Activated T-cell treated with anti-CD3 and anti-CD28 coated beads, Interleukin-2, amount 50 U/mL, for 72 hours (primary cell): ENCODE data around the gene BPTF. TPM values are rescaled to one million over a fixed set of nuclear protein-coding genes. Genes with fewer than 3 reads are reported as not detected.
"Not testable (repeated sequence)": the region's sequence is repeated elsewhere in the genome, so short reads cannot be mapped to it uniquely, and the experiment has no call there.

Source experiments
- ATAC-seq, 2 donors: fragments of 150-1000 bp; cut with Tn5 transposase; replicated peaks in 1 of 2; 2 replicates each; pipeline ENCODE4 v1.10.0; 2021; ENCODE audit warnings: moderate library complexity in 2 of 2, mild to moderate bottlenecking in 1 of 2
- DNase-seq, 2 donors: peaks; one replicate each; pipeline ENCODE4 v3.0.0; 2021 to 2022; ENCODE audit warnings: mixed read lengths in 1 of 2
- H3K27ac Mint-ChIP-seq: one replicate; pipeline ENCODE4 v1.8.0; 2022; ENCODE audit warnings: mild to moderate bottlenecking, moderate library complexity, mixed read lengths
- H3K27me3 Mint-ChIP-seq: one replicate; pipeline ENCODE4 v1.8.0; 2022; ENCODE audit warnings: low read depth, mixed read lengths
- H3K36me3 Mint-ChIP-seq, 2 donors: one replicate each; pipeline ENCODE4 v1.8.0; 2022; ENCODE audit warnings: mixed read lengths in 2 of 2, mild to moderate bottlenecking in 1 of 2; ENCODE audit not compliant: insufficient read depth in 2 of 2
- H3K4me1 Mint-ChIP-seq: one replicate; pipeline ENCODE4 v1.8.0; 2022; ENCODE audit warnings: low read depth, mixed read lengths
- H3K4me3 Mint-ChIP-seq, 2 donors: one replicate each; pipeline ENCODE4 v1.8.0; 2022; ENCODE audit warnings: mild to moderate bottlenecking in 2 of 2, mixed read lengths in 2 of 2, moderate library complexity in 2 of 2
- H3K9me3 Mint-ChIP-seq, 2 donors: one replicate each; pipeline ENCODE4 v1.8.0; 2022; ENCODE audit warnings: mixed read lengths in 2 of 2
- total RNA-seq, 2 donors: library from RNA; stranded (reverse); gene quantifications; one replicate each; pipeline ENCODE4 v1.2.3, GENCODE V29; 2022

Gene BPTF, protein sequence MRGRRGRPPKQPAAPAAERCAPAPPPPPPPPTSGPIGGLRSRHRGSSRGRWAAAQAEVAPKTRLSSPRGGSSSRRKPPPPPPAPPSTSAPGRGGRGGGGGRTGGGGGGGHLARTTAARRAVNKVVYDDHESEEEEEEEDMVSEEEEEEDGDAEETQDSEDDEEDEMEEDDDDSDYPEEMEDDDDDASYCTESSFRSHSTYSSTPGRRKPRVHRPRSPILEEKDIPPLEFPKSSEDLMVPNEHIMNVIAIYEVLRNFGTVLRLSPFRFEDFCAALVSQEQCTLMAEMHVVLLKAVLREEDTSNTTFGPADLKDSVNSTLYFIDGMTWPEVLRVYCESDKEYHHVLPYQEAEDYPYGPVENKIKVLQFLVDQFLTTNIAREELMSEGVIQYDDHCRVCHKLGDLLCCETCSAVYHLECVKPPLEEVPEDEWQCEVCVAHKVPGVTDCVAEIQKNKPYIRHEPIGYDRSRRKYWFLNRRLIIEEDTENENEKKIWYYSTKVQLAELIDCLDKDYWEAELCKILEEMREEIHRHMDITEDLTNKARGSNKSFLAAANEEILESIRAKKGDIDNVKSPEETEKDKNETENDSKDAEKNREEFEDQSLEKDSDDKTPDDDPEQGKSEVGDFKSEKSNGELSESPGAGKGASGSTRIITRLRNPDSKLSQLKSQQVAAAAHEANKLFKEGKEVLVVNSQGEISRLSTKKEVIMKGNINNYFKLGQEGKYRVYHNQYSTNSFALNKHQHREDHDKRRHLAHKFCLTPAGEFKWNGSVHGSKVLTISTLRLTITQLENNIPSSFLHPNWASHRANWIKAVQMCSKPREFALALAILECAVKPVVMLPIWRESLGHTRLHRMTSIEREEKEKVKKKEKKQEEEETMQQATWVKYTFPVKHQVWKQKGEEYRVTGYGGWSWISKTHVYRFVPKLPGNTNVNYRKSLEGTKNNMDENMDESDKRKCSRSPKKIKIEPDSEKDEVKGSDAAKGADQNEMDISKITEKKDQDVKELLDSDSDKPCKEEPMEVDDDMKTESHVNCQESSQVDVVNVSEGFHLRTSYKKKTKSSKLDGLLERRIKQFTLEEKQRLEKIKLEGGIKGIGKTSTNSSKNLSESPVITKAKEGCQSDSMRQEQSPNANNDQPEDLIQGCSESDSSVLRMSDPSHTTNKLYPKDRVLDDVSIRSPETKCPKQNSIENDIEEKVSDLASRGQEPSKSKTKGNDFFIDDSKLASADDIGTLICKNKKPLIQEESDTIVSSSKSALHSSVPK (N-terminal part only)
- 10 to 100 TPM; 86.9 to 95.1 TPM for total RNA-seq

DNA sequence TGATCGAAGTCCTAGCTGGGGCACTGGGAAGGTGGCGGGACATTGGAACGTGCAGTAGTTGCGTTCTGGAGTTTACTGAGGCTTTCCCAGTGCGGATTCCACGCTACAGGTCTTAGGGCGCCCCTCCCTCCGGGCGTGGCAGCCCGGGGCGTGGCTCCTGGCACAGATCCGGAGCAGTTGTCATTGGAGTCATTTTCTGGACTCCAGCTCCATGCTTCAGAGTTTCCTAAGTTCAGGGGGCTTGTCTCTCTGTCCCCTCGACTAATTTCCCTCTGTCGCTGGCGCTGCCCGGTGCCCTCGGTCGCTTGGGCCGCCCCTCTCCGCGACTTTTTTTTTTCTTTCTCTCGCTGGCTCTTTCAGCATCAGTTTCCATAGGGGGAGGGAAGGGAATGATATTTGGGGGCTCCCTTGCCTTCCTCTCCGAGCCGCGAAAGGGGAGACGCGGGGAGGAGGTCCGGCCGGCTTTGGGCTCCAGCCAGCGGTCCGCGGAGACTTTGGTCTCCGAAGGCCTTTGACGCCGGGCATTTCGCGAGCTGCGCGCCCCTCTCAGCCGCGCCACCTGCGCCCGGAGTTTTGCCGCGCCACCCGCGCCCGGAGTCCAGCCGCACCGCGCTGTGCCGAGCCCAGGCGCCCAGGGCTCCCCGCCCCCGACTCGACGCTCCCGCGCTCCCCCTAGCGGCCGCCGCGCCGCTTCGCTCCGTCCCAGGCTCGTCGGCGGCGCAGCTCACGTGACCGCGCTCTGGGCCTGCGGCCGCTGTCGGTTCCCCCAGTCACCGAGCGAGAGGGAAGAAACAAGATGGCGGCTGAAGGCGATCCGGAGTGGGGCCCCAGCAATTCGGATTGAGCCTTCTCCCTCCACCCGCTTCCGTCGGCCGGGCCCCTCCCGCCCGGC, at the start of gene BPTF:
Gene BPTF, plus strand, starts transcription at position 769 of the 892 bp plus-strand sequence. CDS start 222 bp downstream, outside the sequence.
- H3K27ac Mint-ChIP-seq: peak within 1 kb of the TSS; percentile 90
- H3K36me3 Mint-ChIP-seq: peaks cover 10 to 11% of the 10 kb centered on the region in 2 donors
- peak; percentile 88 to 91 for ATAC-seq
- no peaks in the 10 kb centered on the region for H3K9me3 Mint-ChIP-seq
- H3K27me3 Mint-ChIP-seq: no peaks in the 10 kb centered on the region
- H3K4me1 Mint-ChIP-seq: peaks cover 33% of the 10 kb centered on the region
- peak within 1 kb of the TSS; percentile 88 to 92 for H3K4me3 Mint-ChIP-seq
- DNase-seq: peak; percentile 95 to 97

DNA sequence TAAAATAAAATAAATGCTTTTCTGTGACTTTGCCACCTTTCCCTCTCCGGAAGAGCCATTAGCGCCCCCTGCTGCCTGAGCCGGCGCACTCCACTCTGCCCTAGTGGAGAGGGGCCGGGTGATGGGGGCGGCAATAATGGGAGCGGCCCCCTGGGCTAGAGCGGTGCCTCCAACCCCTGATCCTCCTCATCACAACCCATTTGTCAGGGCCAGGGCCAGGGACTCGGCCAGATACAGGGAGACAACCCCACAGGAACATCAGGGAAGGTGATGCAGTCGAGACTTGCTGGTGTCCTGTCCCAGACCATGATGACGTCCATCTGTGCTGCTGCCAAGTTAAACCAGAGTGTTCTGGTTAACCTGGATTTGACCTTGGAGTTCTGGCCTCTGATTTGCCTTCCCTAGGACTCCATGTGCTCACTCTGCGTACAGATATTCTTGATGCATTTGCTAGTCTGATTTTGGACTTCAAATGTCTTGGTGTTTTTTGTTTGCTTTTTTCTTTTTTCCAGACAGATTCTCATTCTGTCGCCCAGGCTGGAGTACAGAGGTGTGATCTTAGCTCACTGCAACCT, 46.1 kb upstream of the BPTF start:
- H3K36me3 Mint-ChIP-seq: no peaks in the 10 kb centered on the region
- DNase-seq (peak; percentile 35 to 56), ATAC-seq (peak; percentile 64 to 77)
- H3K27me3 Mint-ChIP-seq: no peaks in the 10 kb centered on the region
- no peaks in the 10 kb centered on the region for H3K4me1 Mint-ChIP-seq
- H3K27ac Mint-ChIP-seq: no peak overlapping the region
- no peak overlapping the region for H3K4me3 Mint-ChIP-seq
- no peaks in the 10 kb centered on the region for H3K9me3 Mint-ChIP-seq

DNA sequence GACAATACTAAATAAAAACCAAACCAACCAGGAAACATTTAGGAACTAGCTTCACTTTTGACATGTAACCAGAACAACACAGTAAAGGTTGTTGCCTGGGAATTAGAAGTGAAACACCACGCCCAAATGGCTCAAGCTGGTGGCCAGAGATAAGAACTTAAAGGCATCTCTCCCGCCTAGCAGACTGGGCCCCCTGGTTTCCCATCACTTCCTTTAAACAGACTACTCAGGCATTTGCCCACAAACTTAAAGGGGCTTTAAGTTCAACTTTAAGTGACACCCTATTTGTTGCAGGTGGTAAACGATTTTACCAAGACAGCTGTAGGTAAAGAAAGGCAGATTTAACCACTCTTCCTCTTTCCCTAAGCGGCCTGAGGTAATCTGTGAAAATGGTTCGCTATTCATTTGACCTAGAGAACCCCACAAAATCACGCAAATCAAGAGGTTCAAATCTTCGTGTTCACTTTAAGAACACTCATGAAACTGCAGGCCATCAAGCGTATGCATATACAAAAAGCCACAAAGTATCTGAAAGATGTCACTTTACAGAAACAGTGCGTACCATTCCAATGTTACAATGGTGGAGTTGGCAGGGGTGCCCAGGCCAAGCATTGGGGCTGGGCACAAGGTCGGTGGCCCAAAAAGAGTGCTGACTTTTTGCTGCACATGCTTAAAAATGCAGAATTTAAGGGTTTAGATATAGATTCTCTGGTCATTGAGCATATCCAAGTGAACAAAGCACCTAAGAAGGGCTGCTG, 40.8 kb upstream of the BPTF start:
- ATAC-seq (no peak), DNase-seq (no peak)
- Mint-ChIP-seq H3K27me3 (no peaks in the 10 kb centered on the region), H3K4me3 (no peak overlapping the region), H3K4me1 (no peaks in the 10 kb centered on the region), H3K27ac (no peak overlapping the region), H3K36me3 (no peaks in the 10 kb centered on the region), H3K9me3 (no peaks in the 10 kb centered on the region)

DNA sequence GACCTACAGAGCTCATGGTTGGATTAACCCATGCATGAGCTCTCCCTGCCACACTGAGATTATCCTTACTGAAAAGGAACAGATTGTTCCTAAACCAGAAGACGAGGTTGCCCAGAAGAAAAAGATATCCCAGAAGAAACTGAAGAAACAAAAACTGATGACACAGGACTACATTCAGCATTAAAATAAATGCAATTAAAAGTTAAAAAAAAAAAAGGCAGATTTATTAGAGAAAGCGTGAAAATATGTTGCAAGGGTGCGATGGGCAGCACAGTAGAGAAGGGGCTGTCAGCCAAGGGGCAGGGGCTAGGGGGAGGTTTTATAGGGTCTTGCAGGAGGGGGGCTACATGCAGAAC, 40.2 kb upstream of the BPTF start:
- no peaks in the 10 kb centered on the region for H3K4me1 Mint-ChIP-seq
- H3K27ac Mint-ChIP-seq: no peak overlapping the region
- H3K4me3 Mint-ChIP-seq: no peak overlapping the region
- no peak for DNase-seq
- no peaks in the 10 kb centered on the region for H3K9me3 Mint-ChIP-seq
- no peaks in the 10 kb centered on the region for H3K36me3 Mint-ChIP-seq
- no peaks in the 10 kb centered on the region for H3K27me3 Mint-ChIP-seq
- ATAC-seq: no peak

DNA sequence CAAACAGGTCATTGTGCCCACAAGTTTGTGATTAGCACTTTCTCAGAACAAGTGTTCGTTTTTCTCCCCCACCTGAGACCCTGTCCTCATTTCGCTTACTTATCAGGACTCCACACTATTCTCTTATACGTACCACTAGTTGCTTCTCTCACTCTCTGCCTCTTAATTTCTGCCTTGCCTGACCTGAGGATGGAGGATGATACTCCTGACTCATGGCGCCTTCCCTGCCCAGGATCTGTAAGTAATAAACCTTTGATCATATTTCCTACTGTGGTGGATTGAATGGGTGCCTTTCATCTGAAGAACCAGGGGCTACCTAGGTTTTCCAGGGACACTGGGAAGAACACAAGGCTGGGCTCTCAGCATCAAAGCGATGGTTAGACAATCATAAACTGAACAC, 39.8 kb upstream of the BPTF start:
- no peak overlapping the region for H3K27ac Mint-ChIP-seq
- no peaks in the 10 kb centered on the region for H3K9me3 Mint-ChIP-seq
- no peaks in the 10 kb centered on the region for H3K36me3 Mint-ChIP-seq
- H3K27me3 Mint-ChIP-seq: no peaks in the 10 kb centered on the region
- ATAC-seq (no peak), DNase-seq (no peak)
- no peak overlapping the region for H3K4me3 Mint-ChIP-seq
- H3K4me1 Mint-ChIP-seq: no peaks in the 10 kb centered on the region

DNA sequence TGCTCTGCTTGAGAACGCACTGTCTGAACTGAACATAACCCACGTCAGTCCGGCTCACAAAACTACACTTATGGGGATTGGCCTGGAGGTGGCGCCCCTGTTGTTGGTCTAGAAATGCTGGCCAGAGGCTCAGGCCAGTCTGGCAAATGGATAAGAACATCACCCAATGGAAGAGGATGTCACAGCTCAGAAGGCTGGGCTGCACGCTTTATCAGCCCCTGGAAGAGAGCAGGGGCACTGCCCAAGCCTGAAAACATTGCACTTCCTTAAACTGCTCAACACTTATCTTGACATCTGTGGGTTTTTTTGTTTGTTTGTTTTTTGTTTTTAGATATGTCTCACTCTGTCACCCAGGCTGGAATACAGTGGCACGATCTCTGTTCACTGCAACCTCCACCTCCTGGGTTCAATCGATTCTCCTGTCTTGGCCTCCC, 24.8 kb upstream of the BPTF start:
- H3K27me3 Mint-ChIP-seq: no peaks in the 10 kb centered on the region

DNA sequence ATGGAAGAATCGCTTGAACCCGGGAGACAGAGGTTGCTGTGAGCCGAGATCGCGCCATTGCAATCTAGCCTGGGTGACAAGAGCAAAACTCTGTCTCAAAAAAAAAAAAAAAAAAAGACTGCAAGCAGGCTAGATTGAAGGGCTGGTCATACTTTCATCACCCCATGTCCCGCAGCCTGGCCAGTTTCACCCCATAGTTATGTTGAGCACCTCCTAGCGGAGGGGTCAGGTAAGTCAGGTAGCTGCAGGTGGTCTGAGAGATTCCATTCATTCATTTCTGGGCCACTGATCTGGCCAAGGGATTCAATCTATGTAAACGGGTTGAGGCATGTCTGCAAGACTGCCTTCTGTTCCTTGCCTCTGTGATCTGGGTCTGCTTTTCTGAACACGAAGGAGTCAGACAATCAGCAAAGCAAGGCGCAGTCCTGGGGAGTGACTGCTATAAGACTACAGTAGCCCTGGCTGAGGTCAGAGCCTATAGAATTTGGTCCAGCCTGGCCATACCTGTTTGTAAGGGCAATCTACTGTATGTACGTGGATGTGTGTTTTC, 23.6 kb upstream of the BPTF start:
- no peaks in the 10 kb centered on the region for H3K27me3 Mint-ChIP-seq
- H3K9me3 Mint-ChIP-seq: no peaks in the 10 kb centered on the region
- no peak for ATAC-seq
- no peak overlapping the region for H3K4me3 Mint-ChIP-seq
- no peaks in the 10 kb centered on the region for H3K36me3 Mint-ChIP-seq
- DNase-seq: no peak
- no peak overlapping the region for H3K27ac Mint-ChIP-seq
- no peaks in the 10 kb centered on the region for H3K4me1 Mint-ChIP-seq

More for the DNA sequence above, 24.8 kb upstream of the BPTF start:
- Mint-ChIP-seq H3K4me3 (no peak overlapping the region), H3K27ac (no peak overlapping the region), H3K9me3 (no peaks in the 10 kb centered on the region), H3K36me3 (no peaks in the 10 kb centered on the region), H3K4me1 (no peaks in the 10 kb centered on the region)
- ATAC-seq: peak; percentile 76 to 80
- DNase-seq: peak; percentile 59 to 72

DNA sequence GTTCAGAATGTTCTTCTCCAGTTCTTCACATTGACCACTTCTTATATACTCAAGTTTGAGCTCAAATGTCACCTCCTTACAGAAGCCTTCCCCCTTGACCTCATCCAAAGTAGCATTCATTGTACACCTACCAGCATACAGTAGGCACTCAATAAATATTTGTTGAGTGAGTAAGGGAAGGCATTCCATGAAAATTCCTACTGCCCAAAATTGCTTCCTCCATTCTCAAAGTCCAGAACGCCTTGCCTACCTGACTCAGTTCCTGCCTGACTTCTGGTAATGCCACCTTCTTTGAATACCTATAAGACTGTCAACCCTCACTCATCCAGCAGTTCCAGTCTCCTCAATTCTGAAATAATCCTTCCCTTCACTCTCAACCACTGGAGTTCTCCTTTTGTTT, 14.8 kb upstream of the BPTF start:
- ATAC-seq (no peak), DNase-seq (no peak)
- no peak overlapping the region for H3K27ac Mint-ChIP-seq
- no peak overlapping the region for H3K4me3 Mint-ChIP-seq
- H3K36me3 Mint-ChIP-seq: no peaks in the 10 kb centered on the region
- H3K4me1 Mint-ChIP-seq: no peaks in the 10 kb centered on the region
- H3K9me3 Mint-ChIP-seq: no peaks in the 10 kb centered on the region
- no peaks in the 10 kb centered on the region for H3K27me3 Mint-ChIP-seq

DNA sequence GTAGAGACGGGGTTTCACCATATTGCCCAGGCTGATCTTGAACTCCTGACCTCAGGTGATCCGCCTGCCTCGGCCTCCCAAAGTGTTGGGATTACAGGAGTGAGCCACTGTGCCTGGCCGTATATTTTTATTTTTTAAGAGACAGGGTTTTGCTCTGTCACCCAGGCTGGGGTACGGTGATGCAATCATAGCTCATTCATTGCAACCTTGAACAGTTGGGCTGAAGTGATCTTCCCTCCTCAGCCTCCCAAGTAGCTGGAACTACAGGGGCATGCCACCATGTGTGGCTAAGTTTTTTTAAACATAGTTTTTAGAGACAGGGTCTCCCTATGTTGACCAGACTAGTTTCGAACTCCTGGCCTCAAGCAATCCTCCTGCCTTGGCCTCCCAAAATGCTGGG, 12.9 kb upstream of the BPTF start:
- not testable (repeated sequence) for DNase-seq, H3K27ac Mint-ChIP-seq, H3K36me3 Mint-ChIP-seq, H3K27me3 Mint-ChIP-seq, H3K4me3 Mint-ChIP-seq, ATAC-seq, H3K9me3 Mint-ChIP-seq, H3K4me1 Mint-ChIP-seq

DNA sequence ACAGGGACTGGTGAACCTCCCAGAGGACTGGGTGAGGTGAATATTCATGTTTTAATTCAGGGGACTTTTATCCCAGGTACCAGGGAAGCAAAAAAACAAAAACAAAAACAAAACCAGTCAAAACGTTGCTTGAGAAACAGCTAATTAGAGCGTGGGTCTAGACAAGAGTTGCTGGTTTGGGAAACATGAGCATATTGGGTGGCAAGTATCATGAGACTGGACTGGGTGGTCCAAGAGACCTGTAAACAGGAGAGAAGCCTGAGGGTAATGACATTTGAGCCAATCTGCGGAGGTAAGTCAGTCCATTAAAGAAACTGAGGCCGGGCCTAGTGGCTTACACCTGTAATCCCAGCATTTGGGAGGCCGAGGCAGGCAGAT, 11.5 kb upstream of the BPTF start:
- no peak for ATAC-seq
- no peaks in the 10 kb centered on the region for H3K36me3 Mint-ChIP-seq
- H3K27me3 Mint-ChIP-seq: peaks cover 6% of the 10 kb centered on the region
- H3K27ac Mint-ChIP-seq: no peak overlapping the region
- DNase-seq: no peak
- no peaks in the 10 kb centered on the region for H3K9me3 Mint-ChIP-seq
- no peak overlapping the region for H3K4me3 Mint-ChIP-seq
- H3K4me1 Mint-ChIP-seq: no peaks in the 10 kb centered on the region
